ENCODE measurements around the gene CASD1. TPM values are rescaled to one million over a fixed set of nuclear protein-coding genes. Genes with fewer than 3 reads are reported as not detected.

Gene CASD1
- total RNA-seq, 4 donors from 2014 or later: 21.2 to 24.9 (median 21.9) TPM

DNA sequence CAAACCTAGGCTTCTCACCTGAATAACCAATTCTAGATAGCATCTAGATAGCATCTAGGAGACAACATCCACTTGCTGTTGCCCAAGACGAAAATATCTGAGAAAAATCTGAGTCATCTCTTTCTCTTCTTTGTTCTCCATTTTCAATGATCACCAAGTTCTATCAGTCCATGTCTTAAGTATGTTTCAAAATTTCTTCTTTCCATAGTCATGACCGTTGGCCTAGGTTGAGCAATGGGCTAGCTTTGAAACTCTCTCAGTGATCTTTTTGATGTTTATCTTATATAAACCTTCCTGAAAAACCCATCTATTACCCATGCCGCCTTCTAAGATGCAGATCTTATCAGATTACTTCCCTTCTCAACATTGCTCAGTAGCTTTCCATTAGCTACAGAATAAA is 23.4 kb upstream of the CASD1 start:
- H3K4me1 ChIP-seq: no peaks in the 10 kb centered on the region
- no peak overlapping the region for H3K4me3 ChIP-seq
- H3K36me3 ChIP-seq: no peaks in the 10 kb centered on the region
- H3K9me3 ChIP-seq: no peaks in the 10 kb centered on the region
- H3K27me3 ChIP-seq: no peaks in the 10 kb centered on the region
- 92 to 94% methylated on average over 3 of the region's 3 CpGs for WGBS, 2 donors
- no peak for DNase-seq (ENCODE audit: low spot score in 2 of 2)
- no peak for TF ChIP-seq POLR2A (IDR thresholded peaks at IDR 0.05)
- TF ChIP-seq, protein P1, sequence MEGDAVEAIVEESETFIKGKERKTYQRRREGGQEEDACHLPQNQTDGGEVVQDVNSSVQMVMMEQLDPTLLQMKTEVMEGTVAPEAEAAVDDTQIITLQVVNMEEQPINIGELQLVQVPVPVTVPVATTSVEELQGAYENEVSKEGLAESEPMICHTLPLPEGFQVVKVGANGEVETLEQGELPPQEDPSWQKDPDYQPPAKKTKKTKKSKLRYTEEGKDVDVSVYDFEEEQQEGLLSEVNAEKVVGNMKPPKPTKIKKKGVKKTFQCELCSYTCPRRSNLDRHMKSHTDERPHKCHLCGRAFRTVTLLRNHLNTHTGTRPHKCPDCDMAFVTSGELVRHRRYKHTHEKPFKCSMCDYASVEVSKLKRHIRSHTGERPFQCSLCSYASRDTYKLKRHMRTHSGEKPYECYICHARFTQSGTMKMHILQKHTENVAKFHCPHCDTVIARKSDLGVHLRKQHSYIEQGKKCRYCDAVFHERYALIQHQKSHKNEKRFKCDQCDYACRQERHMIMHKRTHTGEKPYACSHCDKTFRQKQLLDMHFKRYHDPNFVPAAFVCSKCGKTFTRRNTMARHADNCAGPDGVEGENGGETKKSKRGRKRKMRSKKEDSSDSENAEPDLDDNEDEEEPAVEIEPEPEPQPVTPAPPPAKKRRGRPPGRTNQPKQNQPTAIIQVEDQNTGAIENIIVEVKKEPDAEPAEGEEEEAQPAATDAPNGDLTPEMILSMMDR (IDR thresholded peaks at IDR 0.05): no peak
- TF ChIP-seq EP300 (IDR thresholded peaks at IDR 0.05): no peak
- no peak overlapping the region for H3K27ac ChIP-seq

DNA sequence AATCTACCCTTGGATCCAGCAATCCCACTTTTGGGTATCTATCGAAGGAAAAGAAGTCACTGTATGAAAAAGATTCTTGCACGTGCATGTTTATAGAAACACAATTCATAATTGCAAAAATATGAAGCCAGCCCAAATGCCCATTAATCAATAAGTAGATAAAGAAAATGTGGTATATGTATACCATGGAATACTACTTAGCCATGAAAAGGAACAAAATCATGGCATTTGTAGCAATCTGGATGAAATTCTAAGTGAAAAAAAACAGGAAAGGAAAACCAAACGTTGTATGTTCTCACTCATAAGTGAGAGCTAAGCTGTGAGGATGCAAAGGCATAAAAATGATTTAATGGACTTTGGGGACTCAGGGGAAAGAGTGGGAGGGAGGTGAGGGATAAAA is 18.2 kb upstream of the CASD1 start:
- H3K4me3 ChIP-seq: no peak overlapping the region
- no peaks in the 10 kb centered on the region for H3K9me3 ChIP-seq
- WGBS, 2 donors: 76% methylated on average over 3 of the region's 3 CpGs
- no peak for TF ChIP-seq EP300 (IDR thresholded peaks at IDR 0.05)
- TF ChIP-seq, protein P1 (IDR thresholded peaks at IDR 0.05): no peak
- TF ChIP-seq POLR2A (IDR thresholded peaks at IDR 0.05): no peak
- no peaks in the 10 kb centered on the region for H3K36me3 ChIP-seq
- H3K27ac ChIP-seq: no peak overlapping the region
- no peak for DNase-seq (ENCODE audit: low spot score in 2 of 2)
- H3K27me3 ChIP-seq: no peaks in the 10 kb centered on the region
- H3K4me1 ChIP-seq: no peaks in the 10 kb centered on the region

DNA sequence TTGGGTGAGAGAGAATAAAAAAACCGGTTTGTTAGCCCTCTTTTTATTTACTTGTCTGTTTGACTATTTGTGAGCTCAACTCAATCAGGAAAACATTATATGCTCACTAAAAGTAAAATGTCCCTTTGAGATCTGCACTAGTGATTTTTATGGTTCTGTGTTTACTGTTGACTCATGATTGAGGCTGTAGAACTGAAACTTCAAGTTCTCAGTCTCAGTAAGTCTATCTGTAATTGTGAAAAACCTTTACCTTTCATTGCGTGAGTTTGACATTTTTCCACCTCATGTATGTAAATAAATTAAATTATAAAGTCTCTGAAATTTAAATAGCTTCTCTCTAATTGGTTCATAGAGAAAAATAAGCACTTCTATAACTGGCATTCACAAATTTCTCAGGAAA is 17.0 kb upstream of the CASD1 start:
- 80 to 83% methylated on average over 2 of the region's 2 CpGs for WGBS, 2 donors
- Histone ChIP-seq H3K4me1 (no peaks in the 10 kb centered on the region), H3K27ac (no peak overlapping the region), H3K9me3 (peaks cover 0 to 10% (median 0%) of the 10 kb centered on the region in 4 donors), H3K36me3 (no peaks in the 10 kb centered on the region), H3K4me3 (no peak overlapping the region), H3K27me3 (no peaks in the 10 kb centered on the region)
- DNase-seq (ENCODE audit: low spot score in 2 of 2): no peak
- TF ChIP-seq POLR2A (IDR thresholded peaks at IDR 0.05) (no peak), EP300 (IDR thresholded peaks at IDR 0.05) (no peak)
- TF ChIP-seq, protein P1 (IDR thresholded peaks at IDR 0.05): no peak

DNA sequence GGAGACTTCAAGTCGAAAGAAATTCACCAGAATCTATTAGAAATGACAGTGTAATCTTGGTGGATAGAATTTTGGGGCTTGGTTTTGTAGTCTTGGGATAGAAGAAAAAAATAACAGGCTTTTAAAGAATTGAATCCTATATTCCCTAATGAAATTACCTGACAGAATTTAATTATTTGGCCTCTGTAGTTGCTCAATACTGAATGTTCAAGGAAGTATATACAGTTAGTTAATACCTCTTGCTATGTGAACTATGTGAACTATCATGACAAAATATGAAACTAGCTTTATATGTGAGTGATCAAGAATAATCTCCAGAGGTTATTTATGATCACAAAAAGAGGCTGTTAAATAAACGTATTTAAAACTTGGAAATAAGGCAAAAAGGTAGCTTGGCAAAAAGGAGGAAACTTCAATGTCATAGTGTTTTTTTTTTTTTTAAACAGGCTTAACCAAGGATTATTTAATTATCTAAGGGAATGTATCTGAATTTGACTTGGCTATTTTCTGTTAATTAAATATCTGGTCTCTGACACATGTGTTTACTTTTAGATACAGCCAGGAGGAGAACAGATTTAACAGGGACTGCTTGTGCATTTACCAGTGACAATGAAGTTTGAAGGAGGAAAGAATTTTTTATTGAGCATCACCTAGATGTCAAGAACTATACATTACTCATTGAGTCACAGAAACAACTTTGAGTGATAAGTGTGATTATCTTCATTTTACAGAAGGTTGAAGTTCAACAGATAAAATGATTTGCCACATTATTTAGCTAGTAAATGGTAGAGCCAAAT is 11.5 kb upstream of the CASD1 start:
- no peak overlapping the region for H3K27ac ChIP-seq
- WGBS, 2 donors: 87 to 88% methylated on average over 2 of the region's 2 CpGs
- no peak for TF ChIP-seq EP300 (IDR thresholded peaks at IDR 0.05)
- TF ChIP-seq POLR2A (IDR thresholded peaks at IDR 0.05): no peak
- TF ChIP-seq, protein P1 (IDR thresholded peaks at IDR 0.05): no peak
- no peaks in the 10 kb centered on the region for H3K36me3 ChIP-seq
- no peaks in the 10 kb centered on the region for H3K27me3 ChIP-seq
- DNase-seq (ENCODE audit: low spot score in 2 of 2): no peak
- no peak overlapping the region for H3K4me3 ChIP-seq
- H3K4me1 ChIP-seq: no peaks in the 10 kb centered on the region
- peaks cover 0 to 12% (median 2%) of the 10 kb centered on the region in 4 donors for H3K9me3 ChIP-seq

DNA sequence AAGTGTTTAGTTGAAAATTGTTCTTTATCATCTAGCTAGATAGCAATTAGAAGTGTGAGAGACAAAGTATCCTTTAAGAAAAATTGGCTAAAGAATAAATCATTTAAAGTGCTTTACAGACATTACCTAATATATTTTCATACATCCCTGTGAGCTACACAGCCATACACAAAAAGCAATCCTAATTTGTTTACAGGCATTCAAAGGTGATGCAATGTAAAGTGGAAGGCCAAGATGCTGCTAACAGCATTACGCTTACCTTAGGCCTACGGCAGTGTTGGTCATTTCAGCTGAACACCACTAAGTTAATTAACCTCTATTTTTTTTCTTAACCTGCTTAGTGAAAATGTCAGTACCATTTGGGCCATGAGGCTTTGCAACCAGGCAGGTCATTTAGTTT is 10.7 kb upstream of the CASD1 start:
- WGBS, 2 donors: 93 to 94% methylated on average over 2 of the region's 2 CpGs
- Histone ChIP-seq H3K4me1 (no peaks in the 10 kb centered on the region), H3K27ac (no peak overlapping the region), H3K27me3 (no peaks in the 10 kb centered on the region), H3K4me3 (no peak overlapping the region), H3K9me3 (peaks cover 0 to 12% (median 2%) of the 10 kb centered on the region in 4 donors), H3K36me3 (no peaks in the 10 kb centered on the region)
- no peak for DNase-seq (ENCODE audit: low spot score in 2 of 2)
- TF ChIP-seq EP300 (IDR thresholded peaks at IDR 0.05) (no peak), POLR2A (IDR thresholded peaks at IDR 0.05) (no peak)
- TF ChIP-seq, protein P1 (IDR thresholded peaks at IDR 0.05): no peak

Measured in tibial nerve (tissue), 4 donors.